HG03342 (cell line): ENCODE measurements around the gene CAMTA1.
"Not testable (repeated sequence)": the region's sequence is repeated elsewhere in the genome, so short reads cannot be mapped to it uniquely, and the experiment has no call there.

Experiments
- ATAC-seq: cut with Tn5 transposase; IDR thresholded peaks from one replicate; pipeline ENCODE4 v1.9.1; 2021; ENCODE audit warnings: mild to moderate bottlenecking, moderate library complexity; ENCODE audit not compliant: unreplicated experiment

Gene CAMTA1

DNA sequence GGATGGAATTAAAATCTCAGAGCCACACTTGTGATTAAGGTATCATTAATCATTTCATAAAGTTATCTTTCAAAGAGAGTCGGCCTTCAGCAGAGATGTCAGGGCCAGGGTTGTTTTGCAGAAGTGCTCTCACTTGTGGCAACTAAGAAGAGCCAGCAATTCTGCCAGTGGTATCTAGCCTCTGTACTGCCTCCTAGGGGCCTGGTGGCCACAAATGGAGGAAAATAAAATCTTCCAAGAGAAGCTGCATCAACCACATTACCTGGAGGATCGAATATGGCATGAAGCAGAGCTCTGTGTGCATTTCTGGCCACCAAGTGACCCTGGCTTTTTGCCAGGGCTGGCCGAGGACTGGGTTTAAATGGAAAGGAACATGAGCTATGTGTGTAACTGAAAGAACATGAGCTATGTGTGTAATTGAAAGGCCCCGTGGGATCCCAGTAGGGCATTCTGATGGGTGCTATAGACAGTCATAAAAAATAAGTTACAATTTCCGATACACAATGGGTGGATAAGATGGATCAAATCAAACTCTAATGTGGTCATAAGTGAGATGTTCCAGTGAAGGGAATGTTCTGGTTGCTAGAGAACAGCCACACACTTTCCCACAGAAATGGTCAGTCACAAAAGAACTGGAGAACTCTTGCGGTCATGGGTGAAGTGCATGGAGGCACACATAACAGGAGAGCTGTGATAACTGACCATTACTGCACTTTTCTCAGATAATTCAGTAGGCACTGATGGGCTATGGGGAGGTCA lies 335.8 kb downstream of the CAMTA1 start:
- ATAC-seq, result no peak

DNA sequence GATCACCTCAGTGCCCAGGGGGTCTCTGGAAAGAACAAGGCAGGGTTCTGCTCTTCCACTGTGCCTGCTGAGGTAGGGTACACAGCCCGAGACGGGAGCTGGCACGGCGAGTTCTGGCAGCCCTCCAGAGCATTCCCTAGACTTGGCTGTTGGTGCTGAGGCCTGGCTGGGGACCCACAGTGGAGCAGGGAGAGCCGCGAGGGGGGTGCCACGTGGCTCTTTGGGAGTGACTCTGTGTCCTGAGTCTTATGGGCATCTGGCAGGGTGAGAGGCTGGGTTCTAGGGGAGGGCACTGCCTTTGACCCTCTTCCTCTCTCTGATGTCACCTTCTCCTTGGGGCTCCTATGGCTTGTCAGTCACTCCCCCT lies 336.4 kb downstream of the CAMTA1 start:
- no peak for ATAC-seq

DNA sequence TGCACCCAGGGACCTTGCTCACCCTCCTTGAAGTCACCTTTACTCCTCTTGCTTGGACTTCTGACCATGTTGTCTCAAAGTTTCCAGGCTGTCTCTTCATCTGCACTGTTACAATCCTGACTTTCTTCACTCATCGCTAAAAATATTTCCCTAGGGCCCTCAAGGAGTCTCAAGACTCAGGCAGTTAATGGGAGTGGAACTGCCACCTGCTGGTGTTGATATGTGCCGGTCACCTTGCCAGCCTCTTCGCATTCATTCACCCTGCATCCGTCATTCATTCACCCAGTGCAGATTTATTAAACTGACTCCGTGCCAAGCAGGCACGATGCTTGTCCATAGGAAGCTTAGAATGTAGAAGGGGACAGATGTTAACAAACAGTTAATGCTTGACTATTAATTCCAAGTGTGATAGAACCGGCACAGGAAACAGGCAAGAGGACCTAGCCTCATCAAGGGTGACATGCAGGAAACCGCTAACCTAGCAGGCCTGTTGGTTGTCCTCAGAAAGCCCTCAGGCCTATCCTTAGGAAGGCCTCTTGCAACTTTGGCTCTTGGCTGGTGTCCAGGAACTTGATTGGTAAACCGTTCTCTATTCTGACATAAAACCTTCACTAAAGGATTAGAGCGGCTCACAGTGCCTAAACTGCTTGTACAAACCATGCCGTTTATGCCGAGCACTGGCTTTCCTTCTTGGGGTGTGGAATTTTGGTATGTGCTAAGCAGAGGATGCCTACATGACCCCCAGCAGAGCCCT lies 342.2 kb downstream of the CAMTA1 start:
- ATAC-seq, result no peak

DNA sequence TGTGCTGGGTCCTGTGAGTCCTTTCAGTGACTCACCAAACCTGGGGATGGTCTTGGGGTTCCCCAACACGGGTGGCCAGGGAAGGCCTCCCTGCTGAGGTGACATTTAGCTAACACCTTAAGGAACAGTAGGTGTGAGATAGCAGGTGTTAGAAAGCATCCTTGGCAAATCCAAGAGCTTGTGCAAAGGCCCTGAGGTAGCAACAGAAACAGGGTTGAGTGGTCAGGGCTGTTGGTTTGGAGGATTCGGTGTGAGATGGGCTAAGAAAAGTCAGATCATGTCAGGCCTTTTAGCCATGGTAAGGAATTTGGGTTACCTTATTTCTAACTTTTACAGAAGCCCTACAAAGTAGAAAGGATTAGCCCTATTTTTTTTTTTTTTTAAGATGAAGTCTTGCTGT lies 343.0 kb downstream of the CAMTA1 start:
- no peak for ATAC-seq

DNA sequence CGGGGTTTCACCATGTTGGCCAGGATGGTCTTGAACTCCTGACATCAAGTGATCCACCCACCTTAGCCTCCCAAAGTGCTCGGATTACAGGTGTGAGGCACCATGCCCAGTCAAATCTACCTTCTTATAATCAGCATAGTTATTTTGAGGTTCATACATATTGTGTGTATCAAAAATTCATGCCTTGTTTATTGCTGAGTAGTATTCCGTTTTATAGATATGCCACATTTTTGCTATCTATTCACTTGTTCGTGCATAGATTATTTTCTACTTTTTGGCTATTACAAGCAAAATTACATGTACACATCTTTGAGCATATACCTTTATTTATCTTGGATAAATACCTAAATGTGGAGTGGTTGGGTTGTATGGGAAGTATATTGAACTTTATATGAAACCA lies 344.9 kb downstream of the CAMTA1 start:
- no peak for ATAC-seq

DNA sequence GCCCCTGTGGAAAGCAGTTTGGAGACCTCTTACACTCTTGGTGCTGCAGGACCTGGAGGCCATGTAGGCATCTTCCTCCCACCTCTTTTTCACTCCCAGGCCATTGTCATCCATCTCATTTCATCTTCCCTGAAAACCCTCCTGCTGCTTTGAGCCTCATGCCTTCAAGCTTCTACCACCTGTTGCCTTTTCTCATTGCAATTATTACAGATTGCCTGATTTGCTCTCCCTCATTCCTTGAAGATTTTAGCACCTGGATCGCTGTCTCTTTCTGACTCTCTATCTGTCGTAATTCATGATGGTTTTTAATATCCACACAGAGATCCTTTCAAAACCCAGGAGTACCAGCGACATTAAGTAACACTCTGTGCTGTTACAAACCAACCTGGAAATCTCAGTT lies 350.2 kb downstream of the CAMTA1 start:
- ATAC-seq, result no peak

DNA sequence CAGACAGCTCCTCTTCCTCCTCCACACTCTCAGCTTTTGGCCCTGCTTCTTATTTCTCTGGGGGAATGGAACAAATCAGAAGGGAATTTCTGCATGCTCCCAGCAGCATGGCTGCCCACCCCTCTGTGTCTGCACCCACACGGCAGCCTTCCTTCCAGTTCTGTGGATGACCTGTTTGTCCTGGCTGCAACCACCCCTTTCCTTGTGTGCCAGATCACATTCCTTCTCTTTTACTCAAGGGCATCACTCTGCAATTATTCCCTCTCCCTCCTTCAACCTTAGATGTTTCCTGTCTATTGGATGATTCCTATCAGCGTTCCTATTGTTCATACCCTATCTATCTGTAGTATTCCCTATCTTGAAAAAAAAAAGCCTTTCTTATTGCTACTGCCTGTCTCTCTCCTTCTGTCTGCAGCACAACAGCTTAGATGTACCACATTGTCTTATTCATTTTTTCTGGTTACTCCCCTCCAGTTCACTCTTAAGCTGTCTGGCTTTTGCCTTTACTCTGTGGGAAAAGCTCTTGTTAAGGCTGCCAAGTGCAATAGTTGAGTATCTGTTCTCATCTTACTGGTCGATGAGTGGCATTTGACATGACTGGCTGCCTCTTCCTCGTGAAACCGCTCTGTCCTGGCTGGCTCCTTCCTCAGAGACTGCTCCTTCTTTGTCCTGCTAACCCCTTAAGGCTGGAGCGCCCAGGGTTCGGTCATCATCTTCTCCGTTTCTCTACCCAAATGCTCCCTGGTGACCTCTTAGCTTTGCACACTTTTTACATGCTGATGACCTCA lies 351.1 kb downstream of the CAMTA1 start:
- no peak for ATAC-seq

DNA sequence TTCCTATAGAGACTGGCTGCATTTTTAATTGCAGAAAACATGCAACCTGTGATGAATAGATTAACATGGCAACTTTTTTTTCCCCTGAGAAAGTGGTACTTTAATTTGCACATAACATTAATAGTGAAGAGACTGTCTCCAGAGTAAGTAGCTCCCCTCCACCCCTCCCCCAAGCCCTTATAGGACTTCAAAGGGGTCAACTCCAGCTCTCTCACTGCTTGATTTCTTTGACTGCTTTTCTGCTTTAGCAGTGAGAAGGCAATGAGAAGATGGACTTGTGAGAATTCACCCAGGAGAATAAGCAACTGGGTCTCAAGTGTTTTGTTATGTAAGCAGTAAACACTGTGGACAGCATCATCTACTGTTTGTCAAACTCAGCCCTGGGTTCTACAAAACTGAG lies 355.0 kb downstream of the CAMTA1 start:
- no peak for ATAC-seq

DNA sequence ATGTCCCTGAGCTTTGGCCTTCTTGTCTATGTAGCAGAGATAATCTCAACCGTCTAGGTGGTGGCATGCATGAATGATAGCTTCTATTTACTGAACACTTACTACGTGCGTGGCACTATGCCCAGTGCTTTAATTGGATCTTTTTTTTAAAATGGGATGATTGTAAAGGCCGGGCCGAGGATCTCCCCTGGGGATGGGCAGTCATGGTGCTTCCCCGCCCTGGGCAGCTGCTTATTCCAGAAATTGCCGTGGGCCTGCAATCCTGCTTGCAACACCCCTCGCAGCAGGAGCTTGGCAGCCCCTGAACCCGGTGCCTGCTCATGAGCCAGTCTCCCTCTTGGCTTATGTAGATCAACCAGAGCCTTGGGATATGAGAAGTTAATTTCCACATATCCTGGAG lies 360.7 kb downstream of the CAMTA1 start:
- ATAC-seq, result no peak

DNA sequence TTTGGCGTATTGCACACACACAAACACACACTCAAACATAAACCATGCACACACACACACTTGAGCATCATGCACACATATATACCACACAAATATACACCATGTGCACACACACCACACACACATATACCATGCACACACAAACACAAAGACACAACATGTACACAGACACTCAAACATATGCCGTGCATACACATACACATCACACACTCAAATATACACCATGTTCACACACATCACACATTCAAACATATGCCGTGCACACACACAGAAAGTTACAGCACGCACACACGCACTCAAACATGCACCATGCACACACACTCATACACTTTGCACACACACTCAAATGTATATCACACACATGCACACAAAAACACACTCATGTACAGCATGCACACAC lies 361.5 kb downstream of the CAMTA1 start:
- ATAC-seq, result no peak

DNA sequence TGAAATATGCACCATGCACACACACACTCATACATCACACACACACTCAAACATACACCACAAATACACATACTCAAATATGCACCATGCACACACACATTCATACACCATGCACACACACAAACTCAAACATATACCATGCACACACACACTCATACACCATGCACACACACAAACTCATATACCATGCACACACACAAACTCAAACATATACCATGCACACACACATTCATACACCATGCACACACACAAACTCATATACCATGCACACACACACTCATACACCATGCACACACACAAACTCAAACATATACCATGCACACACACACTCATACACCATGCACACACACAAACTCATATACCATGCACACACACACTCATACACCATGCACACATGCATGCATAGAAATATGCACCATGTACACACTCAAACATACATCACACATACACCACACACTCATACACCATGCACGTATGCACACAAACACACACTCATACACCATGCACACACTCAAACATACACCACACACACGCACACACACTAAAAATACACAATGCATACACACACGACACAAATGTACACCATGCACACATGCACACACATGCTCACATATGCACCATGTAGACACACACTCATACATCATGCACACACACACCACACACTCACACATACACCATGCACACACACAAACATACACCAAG lies 362.5 kb downstream of the CAMTA1 start:
- ATAC-seq, result not testable (repeated sequence)

DNA sequence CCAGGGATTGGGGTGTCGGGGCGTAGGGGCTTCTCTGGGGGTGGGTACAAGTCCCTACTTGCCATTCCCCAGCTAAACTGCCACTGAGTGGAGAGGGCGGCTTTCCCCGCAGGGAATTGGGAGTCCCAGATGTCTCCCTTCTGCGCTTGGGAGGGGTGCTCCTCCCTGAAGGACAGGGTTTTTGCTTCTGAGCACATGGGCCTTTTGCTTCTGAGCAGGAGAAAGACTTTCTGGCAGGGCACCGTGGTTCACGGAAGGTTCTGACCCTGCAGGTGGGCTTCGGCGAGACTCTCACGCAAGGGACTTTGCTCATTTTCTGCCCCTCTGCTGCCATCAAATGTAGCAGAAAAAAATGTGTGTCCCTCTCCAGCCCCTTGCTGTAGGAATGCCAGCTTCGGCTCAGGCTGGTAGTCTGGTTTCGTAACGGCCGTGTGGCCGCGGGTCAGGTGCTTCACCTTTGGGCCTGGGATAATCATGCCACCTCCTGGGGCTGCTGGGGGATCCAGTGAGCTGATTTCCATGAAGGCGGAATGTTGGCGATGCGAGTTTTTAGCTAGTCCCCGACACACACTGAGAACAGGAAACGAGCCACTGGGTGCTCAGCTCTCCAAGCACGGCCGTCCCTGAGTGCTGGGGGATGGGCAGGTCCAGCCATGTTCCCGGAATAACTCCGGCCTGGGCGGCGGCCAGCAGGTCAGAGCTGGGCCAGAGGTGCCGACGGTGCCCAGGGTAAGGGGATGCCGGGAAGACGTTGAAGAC lies 364.0 kb downstream of the CAMTA1 start:
- ATAC-seq, result no peak

DNA sequence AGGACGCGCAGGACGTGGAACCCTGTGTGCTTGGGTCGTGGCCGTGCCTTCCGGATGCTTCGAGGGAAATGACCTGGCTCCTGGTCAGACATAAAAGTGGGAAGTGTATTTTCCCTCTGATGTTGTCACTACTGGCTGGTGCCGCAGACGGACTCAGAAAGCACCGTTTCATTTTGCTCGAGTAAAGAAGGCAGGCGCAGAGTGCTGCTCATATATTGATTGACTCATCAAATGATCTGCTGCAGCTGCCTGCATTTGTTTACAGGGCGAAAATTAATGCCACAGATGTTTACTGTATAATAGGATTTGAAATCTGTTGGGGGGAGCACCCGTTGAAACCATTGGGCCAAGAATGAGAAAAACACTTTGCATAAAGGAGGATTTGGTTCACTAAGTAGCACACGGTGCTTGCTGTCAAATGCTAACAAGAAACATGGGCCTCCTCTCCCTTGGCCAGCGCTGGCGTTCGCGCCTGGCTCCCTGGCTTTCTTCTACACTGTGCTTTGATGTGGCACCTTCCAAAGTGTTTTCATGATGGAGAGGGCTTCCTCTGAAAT lies 365.5 kb downstream of the CAMTA1 start:
- ATAC-seq, result no peak

DNA sequence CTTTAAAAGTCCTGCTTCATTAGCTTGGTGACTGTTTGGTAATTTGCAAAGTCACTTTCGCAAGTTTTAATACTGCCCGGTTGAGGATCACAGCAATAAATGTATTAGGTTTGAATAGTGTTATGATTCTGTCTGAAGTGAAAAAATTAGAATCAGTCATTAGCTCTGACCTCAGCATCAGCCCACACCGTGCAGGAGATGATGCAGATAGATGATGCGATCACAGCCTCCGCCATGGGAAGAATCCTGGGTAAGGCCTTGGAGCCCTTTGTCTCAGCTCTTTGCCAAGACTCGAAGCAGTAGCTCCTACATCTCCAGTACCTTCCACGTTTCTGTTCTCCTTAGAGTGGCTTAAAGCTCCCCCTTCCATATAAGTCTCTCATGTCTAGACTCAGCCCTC lies 366.7 kb downstream of the CAMTA1 start:
- no peak for ATAC-seq

DNA sequence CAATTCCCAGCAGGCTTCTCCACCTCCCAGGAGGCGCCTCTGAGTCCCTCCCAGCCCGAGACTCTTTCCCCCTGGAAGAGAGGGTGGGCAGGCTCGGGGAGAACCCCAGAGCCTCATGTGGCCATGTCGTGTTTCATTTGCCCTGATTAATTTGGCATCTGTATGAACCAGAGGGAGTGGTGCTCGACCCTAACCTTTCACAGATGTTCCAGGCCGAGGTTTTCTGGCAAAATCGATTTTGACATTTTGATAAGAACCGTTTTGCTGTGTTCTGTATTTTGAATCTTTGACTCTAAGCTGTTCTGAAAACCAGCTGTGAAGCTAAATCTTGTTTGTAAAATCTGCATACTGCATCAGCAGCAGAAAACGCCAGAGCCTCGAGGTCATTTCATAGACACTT lies 367.4 kb downstream of the CAMTA1 start:
- no peak for ATAC-seq

DNA sequence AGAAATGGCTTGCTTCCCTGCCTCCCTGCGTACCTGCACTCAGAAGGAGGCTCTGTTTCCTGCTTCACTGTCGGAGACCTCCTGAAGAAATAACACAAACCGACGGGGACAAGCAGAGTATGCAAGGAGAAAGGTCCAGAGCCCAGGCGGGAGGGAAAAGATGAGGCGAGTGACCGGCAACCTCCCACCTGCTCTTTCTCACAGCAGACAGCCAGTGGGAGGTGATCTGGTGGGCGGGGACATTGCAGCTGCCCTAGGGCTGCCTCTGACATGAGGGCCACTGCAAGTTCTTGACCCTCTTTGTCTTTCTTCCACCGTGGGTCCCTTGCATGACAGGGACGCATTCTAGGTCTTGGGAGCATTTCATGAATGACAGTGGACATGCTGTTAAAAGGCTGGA lies 368.2 kb downstream of the CAMTA1 start:
- no peak for ATAC-seq

DNA sequence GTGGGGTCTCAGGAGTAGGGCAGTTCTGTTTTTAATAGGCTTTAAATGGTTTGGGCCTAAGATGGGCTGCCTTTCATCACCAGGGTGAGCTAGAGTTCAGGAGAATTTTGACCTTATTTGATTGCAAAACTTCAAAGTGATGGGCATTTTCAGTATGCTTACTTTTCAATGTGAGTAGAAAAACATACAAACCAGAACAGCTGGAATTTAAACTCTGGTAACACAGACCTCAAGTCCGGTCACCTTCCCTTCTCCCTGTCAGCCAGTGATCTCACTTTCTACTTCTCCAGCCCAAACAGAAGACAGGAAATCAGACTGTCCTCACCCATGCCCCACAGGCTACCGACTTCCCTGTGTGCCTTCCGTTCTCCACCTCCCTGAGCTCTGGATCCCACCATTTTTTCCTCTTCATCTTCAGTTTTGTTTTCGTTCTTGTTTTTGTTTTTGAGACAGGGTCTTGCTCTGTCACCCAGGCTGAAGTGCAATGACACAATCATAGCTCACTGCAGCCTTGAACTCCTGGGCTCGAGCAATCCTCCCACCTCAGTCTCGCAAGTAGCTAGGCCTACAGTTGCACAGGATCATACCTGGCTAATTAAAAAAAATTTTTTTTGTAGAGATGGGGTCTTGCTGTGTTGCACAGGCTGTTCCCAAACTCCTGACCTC lies 374.0 kb downstream of the CAMTA1 start:
- no peak for ATAC-seq

DNA sequence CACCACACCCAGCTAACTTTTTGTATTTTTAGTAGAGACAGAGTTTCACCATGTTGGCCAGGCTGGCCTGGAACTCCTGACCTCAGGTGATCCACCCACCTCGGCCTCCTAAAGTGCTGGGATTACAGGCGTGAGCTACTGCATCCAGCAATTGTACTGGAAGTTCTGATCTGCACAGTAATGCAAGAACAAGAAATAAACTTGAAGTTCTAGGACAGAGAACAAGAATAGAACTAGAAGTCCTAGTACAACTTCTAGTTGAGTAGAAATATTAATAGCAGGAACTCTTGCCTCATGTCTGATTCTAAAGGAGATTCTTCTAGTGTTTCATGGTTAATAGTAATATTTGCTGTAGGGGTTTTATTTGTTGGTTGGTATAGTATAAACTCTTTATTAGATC lies 383.3 kb downstream of the CAMTA1 start:
- ATAC-seq, result not testable (repeated sequence)

DNA sequence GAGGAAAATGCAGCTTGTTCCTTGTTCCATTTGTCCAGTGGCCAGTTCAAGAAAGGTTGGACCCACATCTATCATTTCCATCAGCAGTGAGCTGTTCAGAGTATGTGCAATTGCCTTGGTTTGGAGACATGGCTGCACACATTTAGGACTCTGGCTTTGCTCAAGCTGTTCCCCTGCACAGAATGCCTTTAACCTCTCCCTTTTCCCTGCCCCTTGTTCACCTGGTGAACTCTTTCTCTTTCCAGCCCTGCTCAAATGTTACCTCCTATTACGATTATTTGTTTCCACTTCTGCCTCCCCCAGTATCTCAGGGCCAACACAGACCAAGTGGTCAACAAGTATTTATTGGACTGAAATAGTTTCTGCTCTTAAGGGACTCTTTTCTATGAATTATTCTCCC lies 385.9 kb downstream of the CAMTA1 start:
- ATAC-seq, result no peak

DNA sequence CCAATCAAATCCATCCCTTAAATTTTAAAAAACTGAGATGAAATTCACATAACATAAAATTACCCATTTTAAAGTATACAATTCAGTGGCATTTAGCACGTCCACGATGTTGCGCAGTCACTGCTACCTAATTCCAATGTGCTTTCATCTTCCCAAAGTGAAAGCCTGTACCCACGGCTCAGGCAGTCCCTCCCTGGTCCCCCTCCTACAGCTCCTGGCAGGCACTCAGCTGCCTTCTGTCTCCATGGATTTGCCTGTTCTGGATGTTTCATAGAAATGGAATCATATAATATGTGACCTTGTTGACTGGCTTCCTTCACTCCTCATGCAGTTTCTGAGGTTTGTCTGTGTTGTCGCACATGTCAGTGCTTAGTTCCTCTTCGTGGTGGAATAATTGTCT lies 386.3 kb downstream of the CAMTA1 start:
- no peak for ATAC-seq
